Fibroblast of upper back skin (primary cell): ENCODE data around the gene ABTB2.

ENCODE experiments used
- DNase-seq: peaks from one replicate; pipeline ENCODE4 v3.0.0-alpha.2; 2013

Gene ABTB2

GRCh38 chr11:34280945-34281872 is 76.6 kb downstream of the ABTB2 start:
- no peak for DNase-seq

DNA sequence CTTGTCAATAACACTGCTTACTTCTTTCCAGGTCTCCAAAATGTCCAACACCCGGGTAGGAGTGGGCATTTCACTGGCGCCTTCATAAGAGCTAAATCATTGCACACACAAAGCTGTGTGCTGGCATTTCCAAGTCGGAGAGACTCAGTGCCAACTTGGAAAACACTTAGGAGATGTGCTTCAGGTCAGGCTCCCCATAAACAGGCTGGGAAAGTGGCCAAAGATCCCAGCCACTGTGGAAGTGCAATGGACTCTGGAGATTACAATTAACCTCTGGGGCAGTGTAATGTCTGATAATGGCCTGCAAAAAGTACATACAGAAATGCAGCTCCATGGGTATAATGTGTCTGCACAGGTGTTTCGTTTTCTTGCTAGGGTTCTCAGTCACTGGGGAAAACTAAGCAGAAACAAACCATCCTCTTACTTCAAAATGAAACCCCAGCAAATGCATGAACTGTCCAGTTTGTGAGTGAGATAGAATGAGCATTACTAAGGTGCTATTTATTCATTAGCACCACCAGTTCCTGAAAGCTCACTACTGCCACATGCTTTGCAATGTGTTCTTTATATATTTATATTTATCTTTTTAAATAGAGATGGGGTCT is 79.0 kb downstream of the ABTB2 start:
- DNase-seq, result no peak

GRCh38 chr11:34278175-34278574 is 79.6 kb downstream of the ABTB2 start:
- no peak for DNase-seq

DNA sequence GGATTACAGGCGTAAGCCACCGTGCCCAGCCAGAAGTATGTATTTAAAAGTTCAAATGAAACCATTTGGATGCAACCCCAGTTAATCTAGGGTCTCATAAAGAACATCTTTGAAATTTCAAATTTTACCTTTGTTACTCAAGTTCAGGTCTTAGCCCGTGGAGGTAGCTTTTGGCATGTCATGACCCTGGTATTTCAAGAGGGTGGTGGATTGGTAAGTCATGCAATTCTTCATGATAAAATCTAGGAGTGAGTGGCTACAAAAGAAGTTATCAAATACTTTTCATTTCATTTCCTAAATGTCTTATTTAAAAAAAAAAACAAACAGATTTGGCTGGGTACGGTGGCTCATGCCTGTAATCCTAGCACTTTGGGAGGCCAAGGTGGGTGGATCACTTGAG is 80.6 kb downstream of the ABTB2 start:
- no peak for DNase-seq

GRCh38 chr11:34276352-34276864 is 81.4 kb downstream of the ABTB2 start:
- no peak for DNase-seq

DNA sequence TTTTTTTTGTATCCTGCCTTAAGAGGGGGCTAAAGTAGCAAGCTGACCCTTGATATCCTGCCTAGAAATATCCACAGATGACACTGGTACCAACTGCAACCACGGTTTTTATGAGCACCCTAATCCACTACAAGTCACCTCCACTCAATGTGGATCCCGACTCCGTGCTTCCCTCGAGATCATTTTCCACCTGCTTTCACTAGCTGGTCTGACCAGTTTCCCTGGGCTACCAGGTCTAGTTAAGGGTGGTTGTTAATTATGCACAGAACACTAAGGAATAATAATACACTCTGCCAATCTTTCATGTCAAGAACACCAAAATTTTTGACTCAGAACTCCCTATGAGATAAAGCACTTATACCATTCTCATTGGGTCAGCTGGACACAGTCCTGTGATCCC is 82.3 kb downstream of the ABTB2 start:
- no peak for DNase-seq

DNA sequence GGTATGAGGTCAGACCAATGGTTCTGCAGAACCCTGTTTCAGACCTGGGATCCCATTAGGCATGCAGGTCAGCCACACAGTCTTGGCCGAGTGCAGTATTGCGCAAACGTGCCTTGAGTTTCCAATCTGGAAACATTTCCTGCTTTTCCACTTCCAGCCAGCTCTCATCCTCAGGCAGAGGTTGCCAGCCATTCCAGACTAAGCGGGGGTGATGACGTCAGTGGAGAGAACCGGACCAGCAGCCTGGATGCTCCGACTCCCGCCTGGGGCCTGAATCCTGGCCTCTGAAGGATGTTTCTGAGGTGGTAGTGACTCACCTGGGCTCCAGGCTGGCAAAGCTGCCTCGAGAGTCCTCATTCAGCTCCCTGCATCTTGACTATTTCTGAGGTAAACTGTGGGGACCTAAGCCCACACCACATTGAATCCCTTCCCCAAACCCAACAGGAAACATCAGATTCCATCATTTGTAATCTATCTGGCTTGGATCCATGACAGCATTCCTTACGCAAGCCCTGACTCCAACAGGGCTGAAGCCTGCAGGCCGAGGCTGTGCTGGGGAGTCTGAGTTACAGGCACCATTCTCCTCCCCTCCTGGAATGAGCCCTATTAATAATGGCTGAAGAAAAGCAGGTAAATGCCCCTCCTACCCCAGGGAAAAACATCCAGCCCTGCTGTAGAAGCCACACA is 83.0 kb downstream of the ABTB2 start:
- DNase-seq, result peak; percentile 98

GRCh38 chr11:34273099-34273498 is 84.7 kb downstream of the ABTB2 start:
- DNase-seq, result no peak

DNA sequence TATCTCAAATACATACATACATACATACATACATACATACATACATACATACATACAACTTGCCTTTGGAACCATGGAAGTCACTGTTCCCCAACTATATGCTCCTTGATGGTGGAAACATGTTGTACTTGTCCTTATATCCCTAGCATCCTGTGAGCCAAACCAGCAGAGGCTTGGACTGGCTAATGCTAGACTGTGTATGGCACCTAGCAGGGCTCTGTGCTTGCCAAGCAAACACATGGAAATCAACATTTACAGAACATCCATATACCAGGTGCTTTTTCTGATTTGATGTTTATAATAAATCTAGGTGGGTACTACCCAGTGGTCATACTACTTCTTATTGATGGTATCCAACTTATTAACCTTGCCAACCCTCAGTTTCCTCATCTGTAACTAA is 86.1 kb downstream of the ABTB2 start:
- DNase-seq, result no peak

GRCh38 chr11:34270711-34271110 is 87.1 kb downstream of the ABTB2 start:
- no peak for DNase-seq

DNA sequence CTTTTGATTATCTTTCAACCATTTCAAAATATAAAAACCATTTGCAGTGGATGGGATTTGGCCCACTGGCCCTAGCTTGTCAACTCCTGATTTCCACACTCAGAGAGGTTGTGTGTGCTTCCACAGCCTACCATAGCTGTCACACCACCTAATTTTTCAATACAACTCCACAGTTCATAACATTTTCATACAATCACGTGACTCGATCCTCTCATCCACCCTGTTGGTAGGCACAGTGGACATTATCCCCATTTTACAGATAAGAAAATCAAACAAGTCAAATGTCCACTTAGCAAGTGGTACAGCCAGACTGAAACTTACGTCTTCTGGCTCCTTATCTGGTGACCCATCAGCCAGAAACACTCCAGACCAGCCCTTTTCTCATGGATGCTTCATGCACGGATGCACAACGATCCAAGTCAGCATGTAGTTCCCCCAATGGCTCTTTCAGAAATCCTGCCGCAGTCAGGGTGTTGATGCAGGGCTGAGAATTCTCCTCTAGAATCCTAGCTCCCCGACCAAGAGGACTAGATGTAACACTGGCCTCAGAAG is 88.0 kb downstream of the ABTB2 start:
- DNase-seq, result no peak

- peak; percentile 43 for DNase-seq
Observed at GRCh38 chr11:34268906-34269430, 88.8 kb downstream of the ABTB2 start.

GRCh38 chr11:34267417-34267816 is 90.4 kb downstream of the ABTB2 start:
- DNase-seq, result no peak

DNA sequence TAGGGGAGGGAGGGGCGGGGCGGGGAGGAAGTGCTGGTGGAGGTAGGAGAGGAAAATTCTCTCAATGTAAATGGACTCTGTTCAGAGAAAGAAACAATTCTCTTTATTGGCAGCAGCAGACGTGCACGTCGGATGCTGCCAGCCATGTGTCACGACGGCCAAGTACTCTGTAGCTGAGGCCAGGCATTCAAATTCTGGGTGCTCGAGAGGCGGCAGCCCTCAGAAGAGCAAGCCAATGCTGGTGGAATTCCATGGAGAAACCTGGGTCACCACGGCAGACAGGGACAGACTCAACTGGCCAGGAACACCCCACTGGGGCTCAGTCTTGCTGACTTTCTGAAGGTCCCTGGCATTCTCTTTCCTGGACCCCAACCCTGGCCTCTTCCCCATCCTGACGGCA is 90.8 kb downstream of the ABTB2 start:
- DNase-seq, result no peak

DNA sequence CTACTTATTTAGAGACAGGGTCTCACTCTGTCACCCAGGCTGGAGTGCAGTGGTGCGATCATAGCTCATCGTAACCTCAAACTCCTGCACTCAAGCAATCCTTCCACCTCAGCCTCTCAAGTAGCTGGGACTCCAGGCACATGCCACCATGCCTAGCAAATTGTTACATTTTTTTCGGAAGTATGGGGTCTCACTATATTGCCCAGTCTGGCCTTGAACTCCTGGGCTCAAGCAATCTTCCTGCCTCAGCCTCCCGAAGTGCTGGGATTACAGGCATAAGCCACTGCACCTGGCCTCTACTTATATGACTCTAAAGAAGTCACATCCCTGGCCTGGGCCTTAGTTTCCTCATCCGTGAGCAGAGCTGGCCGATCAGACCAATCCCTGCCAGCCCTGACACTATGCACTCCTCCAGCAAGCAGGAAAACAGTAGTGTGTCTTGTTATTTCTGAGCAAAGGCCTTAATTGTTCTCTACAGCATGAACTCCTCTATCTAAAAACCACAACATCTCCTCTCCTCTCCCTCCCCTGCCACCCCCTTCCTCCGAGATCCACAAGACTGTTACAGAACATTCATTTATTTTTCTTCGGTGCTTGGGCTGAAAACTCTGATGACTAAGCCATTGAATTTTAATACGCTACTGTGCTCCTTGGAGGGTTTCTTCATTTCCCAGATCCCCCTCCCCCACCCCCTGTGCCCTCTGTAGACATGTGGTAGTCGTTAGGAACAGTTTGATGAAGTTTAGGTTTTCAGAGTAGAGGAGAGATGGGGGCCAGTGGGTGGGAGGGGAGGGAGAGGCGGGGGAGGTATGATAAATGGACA is 91.5 kb downstream of the ABTB2 start:
- peak; percentile 98 for DNase-seq

GRCh38 chr11:34264303-34265110 is 93.3 kb downstream of the ABTB2 start:
- no peak for DNase-seq

DNA sequence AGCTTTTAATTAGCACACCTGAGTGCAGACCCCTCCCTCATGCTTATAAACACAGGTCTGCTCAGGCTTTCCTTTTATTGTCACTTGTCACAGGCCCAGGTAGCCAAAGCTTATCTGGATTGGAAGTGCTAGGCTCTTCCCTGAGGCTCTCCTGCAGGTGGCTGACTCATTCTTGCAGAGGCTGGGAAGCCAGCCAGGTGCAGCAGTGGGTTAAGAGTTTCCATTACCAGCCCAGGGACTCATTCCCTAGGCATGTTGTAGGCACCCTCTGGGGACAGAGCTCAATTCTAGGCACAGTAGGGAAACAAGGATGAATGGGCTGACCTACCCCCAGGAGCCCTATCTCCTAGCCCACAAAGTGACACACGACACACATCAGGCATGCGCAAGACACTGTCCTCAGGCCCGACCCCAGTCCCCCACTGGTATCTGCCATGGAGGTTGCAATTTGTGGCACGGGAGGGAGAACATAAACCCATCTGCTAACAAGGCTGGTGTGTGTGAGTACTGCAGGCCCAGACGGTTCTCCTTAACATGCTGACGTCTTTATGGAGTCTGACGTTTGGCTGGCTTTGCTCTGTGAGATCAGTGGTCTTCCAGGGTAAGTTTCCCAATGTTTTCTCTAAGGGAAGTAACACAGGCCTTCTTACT is 94.2 kb downstream of the ABTB2 start:
- DNase-seq, result peak; percentile 88

GRCh38 chr11:34262531-34263081 is 95.2 kb downstream of the ABTB2 start:
- DNase-seq, result no peak

DNA sequence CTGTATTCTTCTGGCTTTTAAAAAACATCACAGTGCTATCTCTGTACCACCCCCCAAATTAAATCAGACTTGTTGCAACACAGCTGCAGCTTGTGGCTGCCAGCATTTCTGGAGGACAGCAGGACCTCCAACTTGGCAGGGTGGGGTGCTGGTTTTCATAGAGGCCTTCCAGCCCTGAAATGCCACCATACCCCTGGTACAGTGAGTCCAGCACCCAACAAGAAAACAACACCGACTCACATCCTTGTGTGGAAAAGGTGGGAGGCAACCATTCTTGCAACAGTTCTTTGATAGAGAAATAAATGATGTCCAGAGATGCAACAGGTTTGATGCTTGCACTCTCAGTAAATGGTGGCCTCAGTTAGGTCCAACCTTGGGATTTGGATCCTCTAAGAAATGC is 96.0 kb downstream of the ABTB2 start:
- no peak for DNase-seq

- DNase-seq, result no peak
Observed at GRCh38 chr11:34261095-34261494, 96.7 kb downstream of the ABTB2 start.
